HepG2 (cell line): ENCODE data around the gene DDX46. TPM values are rescaled to one million over a fixed set of nuclear protein-coding genes. Genes with fewer than 3 reads are reported as not detected.

Source experiments
- ARID4A ChIP-seq: sonication (generic); formaldehyde crosslinking; IDR thresholded peaks from 2 replicates; pipeline ENCODE4 v1.5.0; 2020; ENCODE audit warnings: mild to moderate bottlenecking, missing genetic modification reagents, borderline replicate concordance
- E2F2 ChIP-seq: sonication (generic); formaldehyde crosslinking; IDR thresholded peaks from 2 replicates; pipeline ENCODE4 v1.4.0; 2020; ENCODE audit warnings: missing genetic modification reagents, borderline replicate concordance
- EEA1 ChIP-seq: sonication (generic); formaldehyde crosslinking; IDR thresholded peaks from 2 replicates; pipeline ENCODE4 v1.5.1; 2020; ENCODE audit warnings: mild to moderate bottlenecking, missing genetic modification reagents, borderline replicate concordance
- ETS1 ChIP-seq: sonication (generic); formaldehyde crosslinking; IDR thresholded peaks from 2 replicates; pipeline ENCODE4 v1.4.0; 2020; ENCODE audit warnings: missing genetic modification reagents
- GZF1 ChIP-seq: sonication (generic); formaldehyde crosslinking; IDR thresholded peaks from 2 replicates; pipeline ENCODE4 v1.5.1; 2020; ENCODE audit warnings: mild to moderate bottlenecking, missing genetic modification reagents
- MEF2D ChIP-seq: sonication (generic); formaldehyde crosslinking; IDR thresholded peaks from 2 replicates; pipeline ENCODE4 v1.5.1; 2020; ENCODE audit warnings: mild to moderate bottlenecking, missing genetic modification reagents
- MYPOP ChIP-seq: sonication (generic); formaldehyde crosslinking; IDR thresholded peaks from 2 replicates; pipeline ENCODE4 v1.8.1; 2023; ENCODE audit warnings: mild to moderate bottlenecking, moderate library complexity, missing genetic modification reagents
- NR2F6 ChIP-seq, 2 experiments: IDR thresholded peaks; 2 replicates each; pipeline ENCODE4 v1.6.1; 2016; ENCODE audit warnings: antibody characterized with exemption in 1 of 2, mild to moderate bottlenecking in 1 of 2
- PATZ1 ChIP-seq: sonication (generic); formaldehyde crosslinking; IDR thresholded peaks from 2 replicates; pipeline ENCODE4 v1.4.0; 2020; ENCODE audit warnings: missing genetic modification reagents
- SRY ChIP-seq: sonication (generic); formaldehyde crosslinking; IDR thresholded peaks from 2 replicates; pipeline ENCODE4 v1.8.0; 2022; ENCODE audit warnings: mild to moderate bottlenecking, missing genetic modification reagents
- U2AF1 ChIP-seq: fragments of 200-400 bp; formaldehyde crosslinking; optimal IDR thresholded peaks from 2 replicates; pipeline ENCODE3; 2017; ENCODE audit warnings: mild to moderate bottlenecking, low read depth, low read length
- ZBTB3 ChIP-seq: sonication (generic); formaldehyde crosslinking; IDR thresholded peaks from 2 replicates; pipeline ENCODE4 v1.4.0; 2020; ENCODE audit warnings: low read depth, mild to moderate bottlenecking, moderate library complexity, missing genetic modification reagents, borderline replicate concordance
- ZGPAT ChIP-seq: IDR thresholded peaks from 2 replicates; pipeline ENCODE4 v1.6.1; 2016; ENCODE audit warnings: mild to moderate bottlenecking
- ZNF639 ChIP-seq: conservative IDR thresholded peaks from 2 replicates; pipeline ENCODE4 v1.6.1; 2018; ENCODE audit warnings: missing genetic modification reagents
- polyA plus RNA-seq, 8 experiments: library from polyadenylated mRNA; depleted of rRNA in 3 of 8; stranded (reverse) in 7 of 8; unstranded in 1 of 8; fragments of >200 nt; fragmentation: Illumina TruSeq in 4 of 8; extraction: Trizol in 4 of 8; gene quantifications; 2 replicates each; pipeline versions ENCODE4 v1.2.1 to v1.2.3, GENCODE V29; 2011 to 2016; ENCODE audit warnings: low read depth in 4 of 8, missing spikeins in 1 of 8, mixed read lengths in 1 of 8; ENCODE audit not compliant: insufficient read depth in 1 of 8
- total RNA-seq, 5 experiments: library from RNA; depleted of rRNA; stranded (reverse); fragments of >200 nt; fragmentation: Illumina TruSeq; extraction: Trizol; gene quantifications; 2 replicates each; pipeline ENCODE4 v1.2.3, GENCODE V29; 2016; ENCODE audit warnings: low read depth in 1 of 5

DDX46 gene
- total and polyA plus RNA-seq, 2 of the 13 experiments (the other 11 are each of a cell fraction or from before 2014, with no cell fraction given), result 27.3 to 59.3 TPM

GRCh38 chr5:134873987-134874830, 115.6 kb downstream of the DDX46 start, which contains the start of gene TXNDC15 (continued):
- peak; percentile 89; the same call in 1 of the 2 replicates for TF ChIP-seq E2F2 (CRISPR knock-in tag)
- TF ChIP-seq ARID4A (CRISPR knock-in tag), result peak; percentile 90
- TF ChIP-seq ZGPAT (CRISPR knock-in tag), result peak; percentile 98
- no peak for TF ChIP-seq ZBTB3
- TF ChIP-seq SRY, result peak; percentile 97; the same call in 1 of the 2 replicates
- peak; percentile 98 for TF ChIP-seq EEA1 (CRISPR knock-in tag)
- TF ChIP-seq U2AF1, result peak; percentile 57
- TF ChIP-seq ETS1 (CRISPR knock-in tag), result 0 out of 2 replicates have a peak, but pooled peaks have one; percentile 82
- peak; percentile 30; the same call in 1 of the 2 replicates for TF ChIP-seq MEF2D
- peak; percentile 79 for TF ChIP-seq ZNF639 (CRISPR knock-in tag)
- TF ChIP-seq PATZ1 (CRISPR knock-in tag), result peak; percentile 47
- TF ChIP-seq MYPOP (CRISPR knock-in tag), result peak; percentile 72
- no peak for TF ChIP-seq NR2F6 (IDR thresholded peaks at IDR 0.05)
- peak; percentile 57; the same call in 1 of the 2 replicates for TF ChIP-seq NR2F6 (CRISPR knock-in tag; IDR thresholded peaks at IDR 0.05)
- peak; percentile 51; the same call in 1 of the 2 replicates for TF ChIP-seq GZF1 (CRISPR knock-in tag)
